ENCODE measurements around the gene PTBP3. TPM values are rescaled to one million over a fixed set of nuclear protein-coding genes. Genes with fewer than 3 reads are reported as not detected.

The PTBP3 gene
- total and polyA plus RNA-seq, 2 of the 13 experiments (the other 11 are each of a cell fraction or from before 2014, with no cell fraction given) = 52.8 to 61.1 TPM

- TF ChIP-seq SRSF4 (IDR thresholded peaks at IDR 0.05; ENCODE audit: low read depth, low read length, poor library complexity, severe bottlenecking) = no peak
- TF ChIP-seq TERF1 (CRISPR knock-in tag; IDR thresholded peaks at IDR 0.05) = no peak
- TF ChIP-seq ZNF563 (CRISPR knock-in tag; IDR thresholded peaks at IDR 0.05) = no peak
- no peak; the same call in none of the 2 replicates for TF ChIP-seq TFDP1 (CRISPR knock-in tag; IDR thresholded peaks at IDR 0.05; ENCODE audit: borderline replicate concordance)
- TF ChIP-seq BRF2 (CRISPR knock-in tag; IDR thresholded peaks at IDR 0.05) = 0 out of 2 replicates have a peak, but pooled peaks have one; percentile 60
- no peak for TF ChIP-seq ZNF44 (CRISPR knock-in tag; IDR thresholded peaks at IDR 0.05)
- TF ChIP-seq ZNF766 (CRISPR knock-in tag; IDR thresholded peaks at IDR 0.05; ENCODE audit: borderline replicate concordance) = peak; percentile 87
- TF ChIP-seq ISL2 (CRISPR knock-in tag; IDR thresholded peaks at IDR 0.05) = peak; percentile 35; the same call in 1 of the 2 replicates
- no peak for TF ChIP-seq IKZF4 (CRISPR knock-in tag; IDR thresholded peaks at IDR 0.05; ENCODE audit: borderline replicate concordance, low read depth, not compliant biosample characterization)
- no peak for TF ChIP-seq FOXP1 (IDR thresholded peaks at IDR 0.05)
- no peak; the same call in 1 of the 2 replicates for TF ChIP-seq FOXP1 (CRISPR knock-in tag; IDR thresholded peaks at IDR 0.05)
- TF ChIP-seq MNT (IDR thresholded peaks at IDR 0.05) = 0 out of 2 replicates have a peak, but pooled peaks have one; percentile 9
- TF ChIP-seq ETV5 (CRISPR knock-in tag; IDR thresholded peaks at IDR 0.05; ENCODE audit: borderline replicate concordance) = no peak; the same call in 1 of the 2 replicates
- no peak for TF ChIP-seq ZNF33A (CRISPR knock-in tag; IDR thresholded peaks at IDR 0.05; ENCODE audit: borderline replicate concordance)
- TF ChIP-seq GPBP1L1 (CRISPR knock-in tag; IDR thresholded peaks at IDR 0.05) = no peak
- no peak for TF ChIP-seq KDM5A (IDR thresholded peaks at IDR 0.05; ENCODE audit: borderline replicate concordance, low read length)
- peak; percentile 44; the same call in 1 of the 2 replicates for TF ChIP-seq CSRNP1 (CRISPR knock-in tag; IDR thresholded peaks at IDR 0.05)
- TF ChIP-seq CC2D1A (CRISPR knock-in tag; IDR thresholded peaks at IDR 0.05) = no peak
- peak; percentile 35; the same call in 1 of the 2 replicates for TF ChIP-seq ZSCAN21 (CRISPR knock-in tag; IDR thresholded peaks at IDR 0.05; ENCODE audit: borderline replicate concordance)
- no peak; the same call in 1 of the 2 replicates for TF ChIP-seq TGIF2 (CRISPR knock-in tag; IDR thresholded peaks at IDR 0.05)
These were observed 46.0 kb upstream of the PTBP3 start (continued) for GRCh38 chr9:112379177-112380101.
